HG03097 (cell line): Measurements from ENCODE around the gene NEURL3.
"Not testable (repeated sequence)": the region's sequence is repeated elsewhere in the genome, so short reads cannot be mapped to it uniquely, and the experiment has no call there.

ENCODE experiments used
- ATAC-seq: cut with Tn5 transposase; IDR thresholded peaks from one replicate; pipeline ENCODE4 v1.9.1; 2021; ENCODE audit not compliant: unreplicated experiment, low FRiP score

The NEURL3 gene

GRCh38 chr2:96510931-96511595 lies 5.9 kb upstream of the NEURL3 start:
- no peak for ATAC-seq

- ATAC-seq: no peak
Observed at GRCh38 chr2:96509847-96510230, 4.7 kb upstream of the NEURL3 start.

GRCh38 chr2:96509114-96509846 lies 4.1 kb upstream of the NEURL3 start:
- peak; percentile 50 for ATAC-seq

GRCh38 chr2:96508521-96509113 lies 3.5 kb upstream of the NEURL3 start:
- ATAC-seq: no peak

GRCh38 chr2:96507957-96508520 lies 2.9 kb upstream of the NEURL3 start:
- no peak for ATAC-seq

GRCh38 chr2:96506907-96507240 lies 1.7 kb upstream of the NEURL3 start:
- ATAC-seq: no peak

- ATAC-seq: no peak
Observed at GRCh38 chr2:96506016-96506906, 1.1 kb upstream of the NEURL3 start.

GRCh38 chr2:96503637-96504243 lies 1.4 kb downstream of the NEURL3 start:
- no peak for ATAC-seq

GRCh38 chr2:96502891-96503636 lies 2.1 kb downstream of the NEURL3 start:
- no peak for ATAC-seq

GRCh38 chr2:96501886-96502810 lies 3.0 kb downstream of the NEURL3 start:
- ATAC-seq: no peak

- ATAC-seq: no peak
Observed at GRCh38 chr2:96501471-96501874, 3.7 kb downstream of the NEURL3 start.

- no peak for ATAC-seq
Observed at GRCh38 chr2:96500385-96501066, 4.6 kb downstream of the NEURL3 start.

- no peak for ATAC-seq
Observed at GRCh38 chr2:96499061-96499960, 5.8 kb downstream of the NEURL3 start.

- ATAC-seq: not testable (repeated sequence)
Observed at GRCh38 chr2:96498611-96499010, 6.5 kb downstream of the NEURL3 start.

- no peak for ATAC-seq
Observed at GRCh38 chr2:96498021-96498431, 7.1 kb downstream of the NEURL3 start.

GRCh38 chr2:96495982-96496629 lies 9.1 kb downstream of the NEURL3 start:
- ATAC-seq: no peak
